ENCODE results near the gene COPG1. TPM values are rescaled to one million over a fixed set of nuclear protein-coding genes. Genes with fewer than 3 reads are reported as not detected.

COPG1 gene
- total and polyA plus RNA-seq, 2 of the 4 experiments (the other 2 are of a cell fraction): 203 to 446 TPM

DNA sequence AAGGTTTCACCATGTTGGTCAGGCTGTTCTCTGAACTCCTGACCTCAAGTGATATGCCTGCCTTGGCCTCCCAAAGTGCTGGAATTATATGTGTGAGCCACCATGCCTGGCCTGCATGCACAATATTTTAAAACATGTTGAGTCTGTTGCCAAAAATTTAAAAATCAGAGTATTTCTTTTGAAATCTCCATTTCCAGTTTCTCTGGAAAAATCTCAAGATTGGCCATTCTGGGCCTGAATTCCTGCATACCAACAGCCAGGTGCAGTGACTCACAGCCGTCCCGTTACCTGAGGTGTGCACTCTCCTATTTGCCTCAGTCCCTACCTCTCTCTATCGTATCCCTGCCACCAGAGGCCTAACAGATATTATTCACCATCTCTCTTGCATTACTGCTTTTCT is 15.0 kb upstream of the COPG1 start:
- intact Hi-C loops (cut with micrococcal nuclease): no loop called here
- in situ Hi-C loops (cut with MboI; ENCODE audit: low sequenced_read_pairs): no loop called here
- no peak for ATAC-seq (ENCODE audit: low read depth)

More for the DNA sequence above, 15.0 kb upstream of the COPG1 start:
- TF ChIP-seq USF2 (IDR thresholded peaks at IDR 0.05; ENCODE audit: low read depth, low read length) (no peak), NFE2L2 (IDR thresholded peaks at IDR 0.05; ENCODE audit: low read depth, low read length) (no peak), RCOR1 (IDR thresholded peaks at IDR 0.05; ENCODE audit: insufficient replicate concordance, low read length) (no peak)
- peaks cover 6% of the 10 kb centered on the region for H3K9me1 ChIP-seq (ENCODE audit: insufficient read depth, low read length)
- H2BK120ac ChIP-seq (ENCODE audit: low read depth, low read length): no peak overlapping the region
- H3K79me1 ChIP-seq (ENCODE audit: low read depth in 1 of 2, low read length in 2 of 2): peaks cover 0 to 11% of the 10 kb centered on the region in 2 experiments; a peak in 2 of 4 replicates
- dilution Hi-C loops (cut with HindIII; ENCODE audit: low sequenced_read_pairs, unreplicated experiment): no loop called here
- H2BK15ac ChIP-seq (ENCODE audit: low read depth, low read length): no peak overlapping the region
- no peak overlapping the region for H3K9ac ChIP-seq (ENCODE audit: low read depth, low read length)
- no peak overlapping the region for H3K18ac ChIP-seq (ENCODE audit: low read depth, low read length)
- ChIA-PET CTCF (no interaction called here), POLR2A (ENCODE audit: unreplicated experiment) (no interaction called here)
- H3K9me3 ChIP-seq (ENCODE audit: control insufficient read depth, insufficient read depth, low read length): no peaks in the 10 kb centered on the region
- H3K36me3 ChIP-seq (ENCODE audit: control insufficient read depth, insufficient read depth, low read length): no peaks in the 10 kb centered on the region
- H3K4ac ChIP-seq (ENCODE audit: low read depth, low read length): no peak overlapping the region
- no peak overlapping the region for H2AK9ac ChIP-seq (replicated peaks; ENCODE audit: low read depth, low read length, poor library complexity)
- H2AFZ ChIP-seq (replicated peaks; ENCODE audit: low read length, poor library complexity): no peak overlapping the region
- no peak overlapping the region for H4K91ac ChIP-seq (ENCODE audit: insufficient read depth, low read depth, low read length)
- BruUV-seq (replicated peaks): no TSS peak
- H3K4me1 ChIP-seq (ENCODE audit: control insufficient read depth, insufficient read depth, low read length): peaks cover 7% of the 10 kb centered on the region
- no peak for DNase-seq
- H4K20me1 ChIP-seq (ENCODE audit: insufficient read depth, low read length): no peaks in the 10 kb centered on the region
- no peak overlapping the region for H3K4me3 ChIP-seq (ENCODE audit: insufficient read depth, low read depth, low read length)
- H3K27ac ChIP-seq (ENCODE audit: insufficient read depth, low read length): no peak overlapping the region
- no peak overlapping the region for H2BK20ac ChIP-seq (ENCODE audit: low read depth, low read length)
- no peak overlapping the region for H3K14ac ChIP-seq (replicated peaks; ENCODE audit: low read depth, low read length)
- no CpG with 5 or more reads among the region's 3 CpGs for WGBS, 2 experiments (ENCODE audit: extremely low coverage in 2 of 2, insufficient read length in 1 of 2)
- no peak overlapping the region; the same call in 1 of the 2 replicates for H2AK5ac ChIP-seq (ENCODE audit: low read depth, low read length)
- no peak overlapping the region for H3K4me2 ChIP-seq (ENCODE audit: low read depth, low read length)
- H4K8ac ChIP-seq (ENCODE audit: low read depth in 2 of 2, low read length in 2 of 2): no peak overlapping the region
- H3K27me3 ChIP-seq (ENCODE audit: control insufficient read depth, insufficient read depth, low read length): no peaks in the 10 kb centered on the region
- H3K56ac ChIP-seq (ENCODE audit: extremely low read depth, insufficient read depth, low read length): no peak overlapping the region
- no peak overlapping the region for H4K5ac ChIP-seq (ENCODE audit: low read depth, low read length)
- H2BK5ac ChIP-seq (ENCODE audit: low read depth, low read length, poor library complexity, severe bottlenecking): no peak overlapping the region
- H3K23ac ChIP-seq (ENCODE audit: low read depth, low read length): no peak overlapping the region

Measured in IMR-90 (cell line).